PC-9 (cell line): Measurements from ENCODE around the gene SORCS2. TPM values are rescaled to one million over a fixed set of nuclear protein-coding genes. Genes with fewer than 3 reads are reported as not detected.

ENCODE experiments used
- BruUV-seq: library from RNA; stranded (reverse); fragments of 400-500 nt; replicated peaks from 2 replicates; lab custom pipeline; 2021; lab: Mats Ljungman, UMichigan
- CTCF ChIA-PET: fragments of 300-600 bp; sonication (Branson Sonifier 250); formaldehyde crosslinking; loops from one replicate; lab custom pipeline; 2022; ENCODE audit warnings: antibody characterized with exemption; lab: Charles Lee
- POLR2A ChIA-PET: fragments of 300-600 bp; sonication (Branson Sonifier 250); formaldehyde crosslinking; loops from one replicate; lab custom pipeline; 2022; ENCODE audit warnings: antibody characterized with exemption; ENCODE audit not compliant: unreplicated experiment; lab: Charles Lee
- DNase-seq, 2 experiments: peaks; one replicate each; pipeline versions ENCODE4 v3.0.0 to v3.0.0-alpha.2; 2015 to 2022; ENCODE audit warnings: mixed read lengths in 1 of 2
- H2AFZ ChIP-seq: fragments of 200-600 bp; sonication (generic); 2 replicates; pipeline ENCODE4 v1.8.1; 2017; ENCODE audit warnings: antibody characterized with exemption
- H3F3A ChIP-seq: fragments of 200-600 bp; sonication (generic); 2 replicates; pipeline ENCODE4 v1.8.1; 2017; ENCODE audit warnings: antibody characterized with exemption, mild to moderate bottlenecking, low read depth; ENCODE audit not compliant: insufficient read depth
- H3K27ac ChIP-seq: fragments of 200-600 bp; sonication (generic); 2 replicates; pipeline ENCODE4 v1.6.1; 2016; ENCODE audit warnings: mixed run types
- H3K27me3 ChIP-seq: fragments of 200-600 bp; sonication (generic); 2 replicates; pipeline ENCODE4 v1.6.1; 2016; ENCODE audit warnings: low read depth, mixed run types; ENCODE audit not compliant: insufficient read depth
- H3K36me3 ChIP-seq: fragments of 200-600 bp; sonication (generic); 2 replicates; pipeline ENCODE4 v1.6.1; 2016; ENCODE audit warnings: low read depth, mixed run types
- H3K4me1 ChIP-seq: fragments of 200-600 bp; sonication (generic); replicated peaks from 2 replicates; pipeline ENCODE4 v1.6.1; 2016; ENCODE audit warnings: mixed run types; ENCODE audit not compliant: insufficient read depth
- H3K4me2 ChIP-seq: fragments of 200-600 bp; sonication (generic); 2 replicates; pipeline ENCODE4 v1.6.1; 2017; ENCODE audit warnings: mixed run types
- H3K4me3 ChIP-seq: fragments of 200-600 bp; sonication (generic); 2 replicates; pipeline ENCODE4 v1.6.1; 2016; ENCODE audit warnings: mixed run types
- H3K79me2 ChIP-seq: fragments of 200-600 bp; sonication (generic); 2 replicates; pipeline ENCODE4 v1.6.1; 2017; ENCODE audit warnings: low read depth, mixed run types
- H3K9me2 ChIP-seq: fragments of 200-600 bp; sonication (generic); 2 replicates; pipeline ENCODE4 v1.8.1; 2017; ENCODE audit warnings: mild to moderate bottlenecking; ENCODE audit not compliant: insufficient read depth
- H3K9me3 ChIP-seq: fragments of 200-600 bp; sonication (generic); 2 replicates; pipeline ENCODE4 v1.8.1; 2016; ENCODE audit warnings: low read depth; ENCODE audit not compliant: insufficient read depth
- H4K20me1 ChIP-seq: fragments of 200-600 bp; sonication (generic); 2 replicates; pipeline ENCODE4 v1.8.1; 2017; ENCODE audit not compliant: insufficient read depth
- EZH2 ChIP-seq: fragments of 200-600 bp; sonication (generic); IDR thresholded peaks from 2 replicates; pipeline ENCODE4 v1.8.0; 2017; ENCODE audit warnings: antibody characterized with exemption, low read depth
- intact Hi-C: fragments of 100-400 bp; cut with micrococcal nuclease; formaldehyde crosslinking; loops from one replicate; pipeline ENCODE4 v1.10.0; 2022; ENCODE audit not compliant: unreplicated experiment
- total RNA-seq: library from RNA; stranded (reverse); gene quantifications from 2 replicates; pipeline ENCODE4 v1.2.3, GENCODE V29; 2021
- TF ChIP-seq, protein P1 (sequence below): fragments of 200-600 bp; sonication (generic); conservative IDR thresholded peaks from 2 replicates; pipeline ENCODE4 v1.6.1; 2017; ENCODE audit warnings: mixed run types, antibody characterized with exemption, mild to moderate bottlenecking, moderate library complexity

The SORCS2 gene
- total RNA-seq, 1 experiment from 2014 or later = 25.8 TPM

DNA sequence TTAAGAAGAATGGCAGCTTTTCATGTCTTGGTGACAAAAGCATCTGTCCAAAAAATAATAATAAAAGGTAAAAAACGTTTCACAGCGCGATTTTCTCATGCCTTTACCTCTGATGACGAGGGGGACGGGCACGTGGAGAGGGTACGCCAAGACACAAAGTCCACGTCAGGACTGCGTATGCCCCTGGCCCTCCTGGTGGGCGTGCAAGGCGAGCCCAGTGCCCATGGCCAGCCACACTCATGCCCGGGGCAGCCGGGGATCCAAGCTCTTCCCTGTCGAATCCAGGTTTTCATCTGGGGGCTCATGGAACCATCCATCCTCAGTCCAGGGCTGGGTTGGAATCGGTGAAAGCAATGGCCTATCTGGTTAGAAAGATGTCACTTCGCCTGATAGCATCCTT, 570.8 kb downstream of the SORCS2 start:
- no peak for DNase-seq
- peaks cover 99% of the 10 kb centered on the region for H4K20me1 ChIP-seq
- no peak overlapping the region for H3K27ac ChIP-seq
- H3K27me3 ChIP-seq = no peaks in the 10 kb centered on the region
- intact Hi-C loops = loop anchor here (5.0 kb wide), 1 partner anchor 224 kb away; no protein-coding TSS in a partner anchor
- POLR2A ChIA-PET = no interaction called here
- H3K9me3 ChIP-seq = no peaks in the 10 kb centered on the region
- peaks cover 45% of the 10 kb centered on the region; the same call in 1 of the 2 replicates for H3F3A ChIP-seq
- no peak overlapping the region for H3K4me2 ChIP-seq
- H3K79me2 ChIP-seq = peaks cover 87% of the 10 kb centered on the region
- no peak for TF ChIP-seq EZH2
- TF ChIP-seq, protein P1, sequence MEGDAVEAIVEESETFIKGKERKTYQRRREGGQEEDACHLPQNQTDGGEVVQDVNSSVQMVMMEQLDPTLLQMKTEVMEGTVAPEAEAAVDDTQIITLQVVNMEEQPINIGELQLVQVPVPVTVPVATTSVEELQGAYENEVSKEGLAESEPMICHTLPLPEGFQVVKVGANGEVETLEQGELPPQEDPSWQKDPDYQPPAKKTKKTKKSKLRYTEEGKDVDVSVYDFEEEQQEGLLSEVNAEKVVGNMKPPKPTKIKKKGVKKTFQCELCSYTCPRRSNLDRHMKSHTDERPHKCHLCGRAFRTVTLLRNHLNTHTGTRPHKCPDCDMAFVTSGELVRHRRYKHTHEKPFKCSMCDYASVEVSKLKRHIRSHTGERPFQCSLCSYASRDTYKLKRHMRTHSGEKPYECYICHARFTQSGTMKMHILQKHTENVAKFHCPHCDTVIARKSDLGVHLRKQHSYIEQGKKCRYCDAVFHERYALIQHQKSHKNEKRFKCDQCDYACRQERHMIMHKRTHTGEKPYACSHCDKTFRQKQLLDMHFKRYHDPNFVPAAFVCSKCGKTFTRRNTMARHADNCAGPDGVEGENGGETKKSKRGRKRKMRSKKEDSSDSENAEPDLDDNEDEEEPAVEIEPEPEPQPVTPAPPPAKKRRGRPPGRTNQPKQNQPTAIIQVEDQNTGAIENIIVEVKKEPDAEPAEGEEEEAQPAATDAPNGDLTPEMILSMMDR = no peak
- no peaks in the 10 kb centered on the region; the same call in 1 of the 2 replicates for H3K36me3 ChIP-seq
- CTCF ChIA-PET = no interaction called here
- no TSS peak for BruUV-seq
- no peaks in the 10 kb centered on the region for H3K9me2 ChIP-seq
- no peak overlapping the region for H2AFZ ChIP-seq
- no peak overlapping the region for H3K4me3 ChIP-seq
- peaks cover 8% of the 10 kb centered on the region; the same call in 1 of the 2 replicates for H3K4me1 ChIP-seq

DNA sequence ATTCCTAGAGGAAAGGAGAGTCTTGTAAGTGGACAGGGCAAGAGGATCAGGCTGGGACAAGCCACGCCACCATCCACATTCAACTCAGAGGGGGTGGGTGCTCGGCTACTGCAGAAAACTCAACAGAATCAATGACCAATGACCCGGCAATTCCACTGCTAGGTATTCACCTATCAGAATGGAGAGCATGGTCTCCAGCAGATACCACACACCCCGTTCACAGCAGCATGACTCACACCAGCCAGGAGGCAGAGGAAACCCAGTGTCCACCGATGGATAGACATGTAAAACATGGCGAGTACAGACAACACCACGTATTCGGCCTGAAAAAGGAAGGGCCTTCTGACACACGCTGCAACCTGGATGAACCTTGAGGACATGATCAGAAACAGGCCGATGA, 571.5 kb downstream of the SORCS2 start:
- POLR2A ChIA-PET = no interaction called here
- Histone ChIP-seq H3K4me3 (no peak overlapping the region), H3K27ac (no peak overlapping the region), H3K79me2 (peaks cover 84% of the 10 kb centered on the region), H3F3A (peaks cover 40% of the 10 kb centered on the region; the same call in 1 of the 2 replicates), H3K9me2 (no peaks in the 10 kb centered on the region), H4K20me1 (peaks cover 98% of the 10 kb centered on the region), H3K4me1 (peaks cover 8% of the 10 kb centered on the region; the same call in 1 of the 2 replicates), H3K36me3 (no peaks in the 10 kb centered on the region; the same call in 1 of the 2 replicates), H2AFZ (no peak overlapping the region), H3K9me3 (no peaks in the 10 kb centered on the region), H3K4me2 (no peak overlapping the region), H3K27me3 (no peaks in the 10 kb centered on the region)
- no peak for TF ChIP-seq EZH2
- TF ChIP-seq, protein P1 = no peak
- intact Hi-C loops = loop anchor here (5.0 kb wide), 1 partner anchor 224 kb away; no protein-coding TSS in a partner anchor
- DNase-seq = no peak
- CTCF ChIA-PET = no interaction called here
- BruUV-seq = no TSS peak

DNA sequence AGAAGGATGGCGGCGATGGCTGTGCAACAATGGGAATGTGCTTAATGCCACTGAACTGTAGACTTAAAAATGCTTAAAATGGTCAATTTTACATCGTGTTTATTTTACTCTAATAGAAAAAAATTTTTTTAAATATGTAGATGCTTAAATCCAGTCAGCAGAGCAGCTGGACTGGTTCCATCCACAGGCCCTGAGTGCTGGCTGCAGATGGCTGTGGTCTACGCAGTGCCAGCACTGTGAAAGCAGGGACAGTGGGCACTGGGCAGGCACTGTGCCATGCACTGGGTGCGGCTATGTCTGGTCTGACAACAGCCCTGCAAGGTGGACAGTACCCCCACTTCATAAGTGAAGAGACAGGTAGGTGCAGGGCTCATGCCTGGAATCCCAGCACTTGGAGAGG, 572.1 kb downstream of the SORCS2 start:
- POLR2A ChIA-PET = no interaction called here
- Histone ChIP-seq H3K27me3 (no peaks in the 10 kb centered on the region), H3K9me3 (no peaks in the 10 kb centered on the region), H4K20me1 (peaks cover 98% of the 10 kb centered on the region), H3K4me3 (no peak overlapping the region), H3K36me3 (no peaks in the 10 kb centered on the region; the same call in 1 of the 2 replicates), H3K79me2 (peaks cover 80% of the 10 kb centered on the region), H3K4me1 (peaks cover 8% of the 10 kb centered on the region; the same call in 1 of the 2 replicates), H3F3A (peaks cover 35% of the 10 kb centered on the region; the same call in 1 of the 2 replicates), H2AFZ (no peak overlapping the region), H3K4me2 (no peak overlapping the region), H3K27ac (no peak overlapping the region), H3K9me2 (no peaks in the 10 kb centered on the region)
- intact Hi-C loops = loop anchor here (5.0 kb wide), 1 partner anchor 223 kb away; no protein-coding TSS in a partner anchor
- no TSS peak for BruUV-seq
- CTCF ChIA-PET = no interaction called here
- no peak for DNase-seq
- no peak for TF ChIP-seq EZH2
- TF ChIP-seq, protein P1 = no peak
